CD4-positive, alpha-beta T cell (primary cell): ENCODE results near the gene SYN1. TPM values are rescaled to one million over a fixed set of nuclear protein-coding genes. Genes with fewer than 3 reads are reported as not detected.
A peak's percentile ranks its signal among the peaks of the same experiment; 100 is the strongest.

Experiments used
- ATAC-seq: fragments of 200-7000 bp; cut with Tn5 transposase; one replicate; pipeline ENCODE4 v1.10.0; 2022; ENCODE audit warnings: mild to moderate bottlenecking; ENCODE audit not compliant: poor library complexity
- CTCF ChIA-PET: fragments of 350-600 bp; sonication (Branson Sonifier 250); formaldehyde crosslinking; loops from one replicate; lab custom pipeline; 2021; ENCODE audit warnings: antibody characterized with exemption, inconsistent platforms; lab: Charles Lee
- POLR2A ChIA-PET: fragments of 350-600 bp; sonication (Branson Sonifier 250); formaldehyde crosslinking; loops from one replicate; lab custom pipeline; 2021; ENCODE audit warnings: antibody characterized with exemption, inconsistent platforms; lab: Charles Lee
- DNase-seq, 14 experiments: peaks; one replicate each; pipeline ENCODE4 v3.0.0-alpha.2; 2013 to 2020; ENCODE audit warnings: mixed read lengths in 2 of 14
- H3K27ac ChIP-seq, 2 donors: one replicate each; pipeline versions ENCODE4 v1.5.1 to v1.7.0; 2013; ENCODE audit warnings: low read length in 2 of 2, low read depth in 1 of 2, mild to moderate bottlenecking in 1 of 2
- H3K27me3 ChIP-seq, 2 experiments: 1 replicate in 1 of 2; 2 replicates in 1 of 2; pipeline versions ENCODE4 v1.6.1 to v1.7.0; 2013; ENCODE audit warnings: low read length in 2 of 2, control low read depth in 1 of 2, mild to moderate bottlenecking in 1 of 2, moderate library complexity in 1 of 2; ENCODE audit not compliant: insufficient read depth in 2 of 2, control insufficient read depth in 1 of 2
- H3K36me3 ChIP-seq: one replicate; pipeline ENCODE4 v1.6.1; 2013; ENCODE audit warnings: low read length, control low read depth; ENCODE audit not compliant: insufficient read depth
- H3K4me1 ChIP-seq: one replicate; pipeline ENCODE4 v1.6.1; 2013; ENCODE audit warnings: low read length, control low read depth; ENCODE audit not compliant: insufficient read depth
- H3K4me3 ChIP-seq: one replicate; pipeline ENCODE4 v1.5.1; 2013; ENCODE audit warnings: mild to moderate bottlenecking, low read length, moderate library complexity
- H3K9me3 ChIP-seq, 2 experiments: 1 replicate in 1 of 2; 2 replicates in 1 of 2; pipeline versions ENCODE4 v1.6.1 to v1.7.0; 2013; ENCODE audit warnings: low read length in 2 of 2, mild to moderate bottlenecking in 2 of 2, control low read depth in 1 of 2, moderate library complexity in 1 of 2; ENCODE audit not compliant: control insufficient read depth in 1 of 2, insufficient read depth in 1 of 2
- H3K27ac Mint-ChIP-seq: one replicate; pipeline ENCODE4 v1.8.0; 2020; ENCODE audit warnings: mixed read lengths
- H3K27me3 Mint-ChIP-seq: one replicate; pipeline ENCODE4 v1.8.0; 2021; ENCODE audit warnings: mixed read lengths
- H3K36me3 Mint-ChIP-seq: one replicate; pipeline ENCODE4 v1.8.0; 2021; ENCODE audit warnings: low read depth, mixed read lengths
- H3K4me1 Mint-ChIP-seq: one replicate; pipeline ENCODE4 v1.8.0; 2021; ENCODE audit warnings: low read depth, mixed read lengths
- H3K4me3 Mint-ChIP-seq: one replicate; pipeline ENCODE4 v1.8.0; 2020; ENCODE audit warnings: mild to moderate bottlenecking, mixed read lengths
- H3K9me3 Mint-ChIP-seq: one replicate; pipeline ENCODE4 v1.8.0; 2020; ENCODE audit warnings: mixed read lengths
- intact Hi-C, 2 experiments: fragments of 100-400 bp; cut with DNase I in 1 of 2; cut with micrococcal nuclease in 1 of 2; formaldehyde crosslinking; loops; one replicate each; pipeline versions ENCODE4 v1.15.1 to v1.9.0; 2023 to 2025; cut with DNase I, micrococcal nuclease
- total RNA-seq, 174 experiments: library from RNA in 2 of 174; stranded (reverse) in 2 of 174; gene quantifications; one replicate each; pipeline ENCODE4 v1.2.3 and lab custom pipeline; 2021 to 2026
- TF ChIP-seq, protein P1 (sequence below): fragments of 200-600 bp; IDR thresholded peaks from one replicate; pipeline ENCODE4 v1.8.0; 2022; ENCODE audit warnings: antibody characterized with exemption, mild to moderate bottlenecking

The SYN1 gene
- total RNA-seq, 2 experiments from 2014 or later = 0.27 to 0.87 TPM

DNA sequence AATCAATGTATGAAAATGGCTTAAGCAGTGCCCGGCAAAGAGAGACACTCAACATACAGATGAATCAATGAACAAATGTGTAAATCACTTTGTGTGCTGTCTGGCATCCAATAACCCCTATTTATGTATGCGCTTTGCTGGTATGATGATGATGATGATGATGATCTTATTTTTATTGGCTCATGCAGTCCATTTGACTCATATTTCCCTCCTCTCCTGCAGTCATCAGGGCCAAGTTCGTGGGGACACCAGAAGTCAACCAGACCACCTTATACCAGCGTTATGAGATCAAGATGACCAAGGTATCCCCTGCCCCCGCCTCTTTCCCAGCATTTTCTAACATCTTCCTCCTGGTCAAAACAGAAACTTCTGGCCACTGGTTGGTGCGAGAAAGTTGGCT, 34.9 kb downstream of the SYN1 start:
- intact Hi-C loops = loop anchor here in 1 of 2 experiments (5.0 kb wide), 1 partner anchor 38 kb away; no protein-coding TSS in a partner anchor
- no peak overlapping the region for H3K4me3 Mint-ChIP-seq
- peaks cover 29% of the 10 kb centered on the region for H3K4me1 ChIP-seq
- H3K36me3 ChIP-seq = peaks cover 6% of the 10 kb centered on the region
- ATAC-seq (no peak), DNase-seq (no peak)
- peaks cover 28% of the 10 kb centered on the region for H3K4me1 Mint-ChIP-seq
- CTCF ChIA-PET = no interaction called here
- H3K27ac Mint-ChIP-seq = no peak overlapping the region
- H3K9me3 Mint-ChIP-seq = no peaks in the 10 kb centered on the region
- TF ChIP-seq, protein P1, sequence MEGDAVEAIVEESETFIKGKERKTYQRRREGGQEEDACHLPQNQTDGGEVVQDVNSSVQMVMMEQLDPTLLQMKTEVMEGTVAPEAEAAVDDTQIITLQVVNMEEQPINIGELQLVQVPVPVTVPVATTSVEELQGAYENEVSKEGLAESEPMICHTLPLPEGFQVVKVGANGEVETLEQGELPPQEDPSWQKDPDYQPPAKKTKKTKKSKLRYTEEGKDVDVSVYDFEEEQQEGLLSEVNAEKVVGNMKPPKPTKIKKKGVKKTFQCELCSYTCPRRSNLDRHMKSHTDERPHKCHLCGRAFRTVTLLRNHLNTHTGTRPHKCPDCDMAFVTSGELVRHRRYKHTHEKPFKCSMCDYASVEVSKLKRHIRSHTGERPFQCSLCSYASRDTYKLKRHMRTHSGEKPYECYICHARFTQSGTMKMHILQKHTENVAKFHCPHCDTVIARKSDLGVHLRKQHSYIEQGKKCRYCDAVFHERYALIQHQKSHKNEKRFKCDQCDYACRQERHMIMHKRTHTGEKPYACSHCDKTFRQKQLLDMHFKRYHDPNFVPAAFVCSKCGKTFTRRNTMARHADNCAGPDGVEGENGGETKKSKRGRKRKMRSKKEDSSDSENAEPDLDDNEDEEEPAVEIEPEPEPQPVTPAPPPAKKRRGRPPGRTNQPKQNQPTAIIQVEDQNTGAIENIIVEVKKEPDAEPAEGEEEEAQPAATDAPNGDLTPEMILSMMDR = no peak
- no peak overlapping the region for H3K27ac ChIP-seq
- no peak overlapping the region for H3K4me3 ChIP-seq
- no peaks in the 10 kb centered on the region for H3K27me3 ChIP-seq
- no peaks in the 10 kb centered on the region for H3K27me3 Mint-ChIP-seq
- no peaks in the 10 kb centered on the region for H3K9me3 ChIP-seq
- H3K36me3 Mint-ChIP-seq = peaks cover 5% of the 10 kb centered on the region
- POLR2A ChIA-PET = no interaction called here

- TF ChIP-seq, protein P1 = no peak
- CTCF ChIA-PET = interaction anchor here (0.6 kb wide), 1 partner anchor 37 kb away, joined by 3 read pairs; no protein-coding TSS in a partner anchor
- Histone ChIP-seq H3K36me3 (peaks cover 6% of the 10 kb centered on the region), H3K4me3 (peak overlapping the region; percentile 67), H3K9me3 (no peaks in the 10 kb centered on the region), H3K27me3 (no peaks in the 10 kb centered on the region), H3K27ac (peak overlapping the region in 1 of 2 donors; percentile 24), H3K4me1 (peaks cover 41% of the 10 kb centered on the region)
- Mint-ChIP-seq H3K36me3 (peaks cover 5% of the 10 kb centered on the region), H3K27ac (peak overlapping the region; percentile 38), H3K4me1 (peaks cover 28% of the 10 kb centered on the region), H3K4me3 (peak overlapping the region; percentile 22), H3K9me3 (no peaks in the 10 kb centered on the region), H3K27me3 (no peaks in the 10 kb centered on the region)
- DNase-seq (no peak), ATAC-seq (no peak)
- POLR2A ChIA-PET = interaction anchor here (1.2 to 1.7 kb wide), 2 partner anchors 12 to 47 kb away, joined by 3 to 11 read pairs; partner anchors contain the start of gene CFP
- intact Hi-C loops = loop anchor here in 1 of 2 experiments (5.0 kb wide), 1 partner anchor 39 kb away; no protein-coding TSS in a partner anchor
These were observed 36.3 kb downstream of the SYN1 start for GRCh38 chrX:47583240-47583861.

GRCh38 chrX:47581731-47582647, 37.7 kb downstream of the SYN1 start, which contains the start of gene TIMP1:
TIMP1 (plus strand) TSS chrX:47582436; CDS start chrX:47583416, 980 bp downstream.
- peaks cover 28% of the 10 kb centered on the region for H3K4me1 Mint-ChIP-seq
- CTCF ChIA-PET = interaction anchor here (1.2 kb wide), 1 partner anchor 47 kb away, joined by 3 read pairs; no protein-coding TSS in a partner anchor
- H3K27me3 Mint-ChIP-seq = no peaks in the 10 kb centered on the region
- H3K9me3 ChIP-seq = no peaks in the 10 kb centered on the region
- H3K4me3 ChIP-seq = peak within 1 kb of the TSS; percentile 67
- TF ChIP-seq, protein P1 = no peak
- H3K9me3 Mint-ChIP-seq = no peaks in the 10 kb centered on the region
- peaks cover 5% of the 10 kb centered on the region for H3K36me3 Mint-ChIP-seq
- ATAC-seq (peak; percentile 97), DNase-seq (peak; percentile 50 to 89 (median 75))
- peaks cover 6% of the 10 kb centered on the region for H3K36me3 ChIP-seq
- POLR2A ChIA-PET = interaction anchor here (0.9 to 1.7 kb wide), 4 partner anchors 14 to 68 kb away, joined by 3 to 11 read pairs (median 6); partner anchors contain the start of gene ELK1
- H3K27ac Mint-ChIP-seq = peak within 1 kb of the TSS; percentile 77
- H3K4me3 Mint-ChIP-seq = peak within 1 kb of the TSS; percentile 58
- H3K27ac ChIP-seq = peak within 1 kb of the TSS; percentile 59 to 74
- no peaks in the 10 kb centered on the region for H3K27me3 ChIP-seq
- peaks cover 45% of the 10 kb centered on the region for H3K4me1 ChIP-seq
- intact Hi-C loops = loop anchor here in 1 of 2 experiments (5.0 kb wide), 1 partner anchor 40 kb away; no protein-coding TSS in a partner anchor
